Heart right ventricle (tissue), 16 donors: ENCODE data around the gene PRDM7. TPM values are rescaled to one million over a fixed set of nuclear protein-coding genes. Genes with fewer than 3 reads are reported as not detected.

Experiments
- ATAC-seq, 8 donors: fragments of 200-7000 bp; cut with Tn5 transposase; one replicate each; pipeline ENCODE4 v1.9.1; 2020; ENCODE audit warnings: mild to moderate bottlenecking in 8 of 8, moderate library complexity in 8 of 8, moderate number of reproducible peaks in 1 of 8
- DNase-seq, 2 donors: peaks; one replicate each; pipeline ENCODE4 v3.0.0-alpha.2; 2020
- H3K27ac ChIP-seq, 10 donors: fragments of 200-600 bp; sonication (generic) in 2 of 10; one replicate each; pipeline versions ENCODE4 v1.5.0 to v1.8.0; 2020 to 2022; ENCODE audit warnings: mild to moderate bottlenecking in 3 of 10
- H3K27me3 ChIP-seq, 7 donors: fragments of 200-600 bp; one replicate each; pipeline ENCODE4 v1.8.0; 2021 to 2022; ENCODE audit warnings: mild to moderate bottlenecking in 2 of 7
- H3K36me3 ChIP-seq, 9 donors: fragments of 200-600 bp; sonication (generic) in 1 of 9; one replicate each; pipeline versions ENCODE4 v1.5.0 to v1.8.0; 2020 to 2022; ENCODE audit warnings: mild to moderate bottlenecking in 2 of 9
- H3K4me1 ChIP-seq, 9 donors: fragments of 200-600 bp; sonication (generic) in 1 of 9; one replicate each; pipeline versions ENCODE4 v1.5.0 to v1.8.0; 2020 to 2022; ENCODE audit warnings: mild to moderate bottlenecking in 4 of 9
- H3K4me3 ChIP-seq, 10 donors: fragments of 200-600 bp; sonication (generic) in 2 of 10; one replicate each; pipeline versions ENCODE4 v1.5.0 to v1.8.0; 2020 to 2022; ENCODE audit warnings: mild to moderate bottlenecking in 7 of 10, moderate library complexity in 2 of 10
- H3K9me3 ChIP-seq, 11 donors: fragments of 200-600 bp in 10 of 11; sonication (generic) in 2 of 11; one replicate each; pipeline versions ENCODE4 v1.5.0 to v1.8.0; 2013 to 2022; ENCODE audit warnings: mild to moderate bottlenecking in 2 of 11, control low read depth in 1 of 11, moderate library complexity in 1 of 11
- WGBS, 2 donors: extraction: QIAGEN DNeasy Blood & Tissue Kit; methylation state at CpG; one replicate each; pipeline ENCODE4 v1.1.7; 2013; ENCODE audit warnings: inconsistent platforms in 1 of 2; 5-methylcytosine and 5-hydroxymethylcytosine counted together
- intact Hi-C, 10 donors: fragments of 100-400 bp; cut with DNase I; formaldehyde crosslinking; loops; one replicate each; pipeline versions ENCODE4 v1.11.1 to v1.14.2; 2022
- polyA plus RNA-seq, 2 donors: library from polyadenylated mRNA; stranded (reverse); fragments of 200-250 nt; gene quantifications; one replicate each; pipeline ENCODE4 v1.2.3, GENCODE V29; 2013
- total RNA-seq, 10 donors: library from RNA; stranded (reverse); fragmentation: NEBNext Ultra II Directional in 3 of 10; extraction: Animal tissue kit (Norgen Biotek cat#: 25700) in 3 of 10; gene quantifications; one replicate each; pipeline versions ENCODE4 v1.2.1 to v1.2.4, GENCODE V29; 2021 to 2023
- TF ChIP-seq, protein P1 (sequence below), 9 donors: fragments of 200-600 bp; sonication (generic) in 2 of 9; IDR thresholded peaks; one replicate each; pipeline versions ENCODE4 v1.5.0 to v1.8.0; 2021 to 2022; ENCODE audit warnings: antibody characterized with exemption in 9 of 9, mild to moderate bottlenecking in 5 of 9, moderate library complexity in 1 of 9
- donor health status: Arrhythmogenic right ventricular cardiomyopathy.
- donor health status: ischemic (EF 13 %, LVEDD 7.1; RV severe dilation, severe dysfunction).
- donor health status: healthy with polysubstance abuse.
- donor health status: DM: no; HTN: yes; CAD: no.
- donor health status: DM: no; HTN: no; CAD: no.
- donor health status: ischemic (EF 25% LVEDD 6.9; RV normal size, moderate dysfunction).
- donor health status: ischemic (EF 25% LVEDD 5.7; RV mildly dilated, moderate dysfunction).
- donor health status: healthy.
- donor health status: DM: yes; HTN: yes; CAD: no.
- donor health status: Ischemic cardiomyopathy.
- donor health status: ischemic (EF 35%, LVEDD 5.7; RV mildly dilated, moderate dysfunction).
- donor health status: nonischemic (EF 11% LVEDD 7.7; RV severe dilation, severe dysfunction).
- donor health status: DM: yes; HTN: yes; CAD: no.
- donor health status: PGD.
- donor health status: ischemic (EF 29% LVEDD 5.4; RV normal size, mild dysfunction).
- donor health status: nonischemic (EF 23%, LVEDD 6.1; RV moderate dilation, normal function).

The PRDM7 gene
- total and polyA plus RNA-seq, 12 donors: not detected

DNA sequence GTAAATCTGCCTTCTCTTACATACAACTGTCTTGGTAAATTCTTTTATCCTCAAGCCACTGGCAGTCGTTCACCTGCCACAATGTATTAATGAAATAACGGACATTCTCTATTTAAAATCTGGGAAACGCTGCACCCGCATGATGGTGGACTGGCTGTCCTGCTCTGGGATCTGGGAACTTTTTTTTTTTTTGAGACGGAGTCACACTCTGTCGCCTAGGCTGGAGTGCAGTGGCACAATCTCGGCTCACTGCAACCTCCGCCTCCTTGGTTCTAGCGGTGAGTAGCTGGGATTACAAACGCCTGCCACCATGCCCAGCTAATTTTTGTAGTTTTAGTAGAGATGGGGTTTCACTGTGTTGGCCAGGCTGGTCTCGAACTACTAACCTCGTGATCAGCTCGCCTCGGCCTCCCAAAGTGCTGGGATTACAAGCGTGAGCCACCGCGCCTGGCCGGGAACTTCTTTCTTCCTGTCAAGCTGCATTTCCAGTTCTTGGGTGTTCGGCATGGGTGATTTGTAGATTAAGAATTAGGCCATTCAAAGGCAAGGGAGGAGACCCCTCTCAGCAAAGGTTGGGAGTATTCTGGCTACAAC lies 28.3 kb downstream of the PRDM7 start:
- intact Hi-C loops: no loop called here
- TF ChIP-seq, protein P1, sequence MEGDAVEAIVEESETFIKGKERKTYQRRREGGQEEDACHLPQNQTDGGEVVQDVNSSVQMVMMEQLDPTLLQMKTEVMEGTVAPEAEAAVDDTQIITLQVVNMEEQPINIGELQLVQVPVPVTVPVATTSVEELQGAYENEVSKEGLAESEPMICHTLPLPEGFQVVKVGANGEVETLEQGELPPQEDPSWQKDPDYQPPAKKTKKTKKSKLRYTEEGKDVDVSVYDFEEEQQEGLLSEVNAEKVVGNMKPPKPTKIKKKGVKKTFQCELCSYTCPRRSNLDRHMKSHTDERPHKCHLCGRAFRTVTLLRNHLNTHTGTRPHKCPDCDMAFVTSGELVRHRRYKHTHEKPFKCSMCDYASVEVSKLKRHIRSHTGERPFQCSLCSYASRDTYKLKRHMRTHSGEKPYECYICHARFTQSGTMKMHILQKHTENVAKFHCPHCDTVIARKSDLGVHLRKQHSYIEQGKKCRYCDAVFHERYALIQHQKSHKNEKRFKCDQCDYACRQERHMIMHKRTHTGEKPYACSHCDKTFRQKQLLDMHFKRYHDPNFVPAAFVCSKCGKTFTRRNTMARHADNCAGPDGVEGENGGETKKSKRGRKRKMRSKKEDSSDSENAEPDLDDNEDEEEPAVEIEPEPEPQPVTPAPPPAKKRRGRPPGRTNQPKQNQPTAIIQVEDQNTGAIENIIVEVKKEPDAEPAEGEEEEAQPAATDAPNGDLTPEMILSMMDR (IDR thresholded peaks at IDR 0.05): no peak
- Histone ChIP-seq H3K4me1 (peaks cover 8 to 15% (median 12%) of the 10 kb centered on the region in 9 donors), H3K4me3 (no peak overlapping the region), H3K36me3 (peaks cover 0 to 7% (median 0%) of the 10 kb centered on the region in 9 donors), H3K27ac (no peak overlapping the region), H3K9me3 (peaks cover 0 to 8% (median 2%) of the 10 kb centered on the region in 11 donors), H3K27me3 (peaks cover 0 to 16% (median 10%) of the 10 kb centered on the region in 7 donors)
- DNase-seq (no peak), ATAC-seq (no peak)
- 89 to 91% methylated on average over 19 of the region's 19 CpGs for WGBS, 2 donors

DNA sequence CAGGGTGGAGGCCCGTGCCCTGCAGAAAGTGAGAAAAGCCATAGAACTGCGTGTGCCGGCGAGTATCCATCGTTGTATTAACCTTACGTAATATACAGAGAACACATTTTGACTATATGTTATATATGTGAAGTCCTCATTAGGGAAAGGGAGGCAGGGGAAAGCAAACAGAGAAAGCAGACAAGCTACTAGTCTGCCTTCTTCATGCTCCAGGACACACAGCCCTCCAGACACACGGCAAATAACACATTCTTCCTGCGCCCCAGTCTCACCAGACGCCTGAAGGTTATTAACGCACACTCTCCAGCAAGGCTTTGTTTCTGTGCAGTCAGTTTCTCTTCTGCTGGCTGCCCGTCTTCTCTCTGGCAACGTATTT lies 28.8 kb downstream of the PRDM7 start:
- no peak for DNase-seq
- ATAC-seq: no peak
- intact Hi-C loops: no loop called here
- Histone ChIP-seq H3K4me1 (peaks cover 8 to 15% (median 12%) of the 10 kb centered on the region in 9 donors), H3K27me3 (peaks cover 0 to 16% (median 10%) of the 10 kb centered on the region in 7 donors), H3K4me3 (no peak overlapping the region), H3K36me3 (peaks cover 0 to 12% (median 3%) of the 10 kb centered on the region in 9 donors), H3K9me3 (peaks cover 0 to 3% (median 0%) of the 10 kb centered on the region in 11 donors), H3K27ac (no peak overlapping the region)
- 67 to 74% methylated on average over 12 of the region's 12 CpGs for WGBS, 2 donors
- TF ChIP-seq, protein P1 (IDR thresholded peaks at IDR 0.05): no peak

DNA sequence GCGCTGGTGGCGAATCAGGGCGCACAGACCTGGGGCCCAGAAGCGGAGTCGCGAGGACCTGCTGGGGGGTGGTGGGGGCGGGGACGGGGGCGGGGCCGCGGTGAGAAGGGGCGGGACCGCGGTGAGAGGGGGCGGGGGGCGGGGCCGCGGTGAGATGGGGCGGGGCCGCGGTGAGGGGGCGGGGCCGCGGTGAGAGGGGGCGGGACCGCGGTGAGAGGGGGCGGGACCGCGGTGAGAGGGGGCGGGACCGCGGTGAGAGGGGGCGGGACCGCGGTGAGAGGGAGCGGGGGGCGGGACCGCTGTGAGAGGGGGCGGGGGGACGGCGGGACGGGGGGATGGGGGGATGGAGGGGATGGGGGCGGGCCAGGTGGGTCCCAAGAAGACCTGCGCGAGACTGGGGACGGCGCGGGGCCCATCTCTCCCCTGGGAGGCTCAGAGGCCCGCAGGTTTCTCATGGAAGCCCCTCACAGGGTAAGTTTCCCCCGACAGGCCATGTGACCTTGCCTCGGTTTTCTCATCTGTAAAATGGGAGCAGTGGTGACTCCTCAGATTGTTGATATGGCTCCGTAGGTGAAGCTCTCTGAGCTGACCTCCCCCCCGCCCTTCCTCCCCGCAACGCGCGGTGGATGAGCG lies 29.3 kb downstream of the PRDM7 start:
- no peak for DNase-seq
- TF ChIP-seq, protein P1 (IDR thresholded peaks at IDR 0.05): no peak

DNA sequence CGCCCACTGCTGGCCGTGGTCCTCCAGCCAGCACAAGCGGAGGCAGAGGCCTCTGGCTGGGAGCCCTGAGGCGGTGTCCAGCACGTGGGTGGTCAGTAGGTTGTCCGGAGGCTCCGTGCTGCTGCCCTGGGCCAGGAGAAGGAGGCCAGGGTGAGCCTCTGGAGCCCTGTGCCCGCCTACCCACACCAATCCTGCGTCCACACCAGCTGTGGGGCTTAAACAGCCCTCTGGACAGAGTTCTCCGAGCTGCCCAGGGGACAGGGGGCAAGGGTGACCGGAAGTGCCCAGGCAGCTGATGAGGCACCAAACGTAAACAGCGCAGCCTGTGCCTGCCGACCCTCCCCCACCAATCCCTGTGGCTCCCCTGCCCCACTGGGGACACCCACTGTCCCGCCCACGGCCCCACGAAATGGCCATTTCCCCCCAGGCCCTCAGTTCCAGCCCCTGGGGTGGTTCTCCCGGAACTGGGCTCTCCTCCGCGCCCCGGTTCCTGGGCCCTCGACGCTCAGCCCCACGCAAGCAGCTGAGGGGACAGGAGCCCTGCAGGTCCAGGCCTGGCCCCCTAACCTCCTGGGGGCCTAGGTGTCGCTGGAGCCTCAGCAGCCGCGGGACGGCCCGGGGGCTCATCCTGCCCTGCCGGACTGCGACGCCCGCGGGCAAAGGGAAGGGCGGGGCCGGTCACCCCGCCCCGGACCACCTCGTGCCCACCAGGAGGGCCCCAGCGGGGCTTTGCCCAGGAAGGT lies 30.0 kb downstream of the PRDM7 start:
- WGBS, 2 donors: 2 to 3% methylated on average over 40 of the region's 40 CpGs
- H3K27me3 ChIP-seq: peaks cover 0 to 16% (median 10%) of the 10 kb centered on the region in 7 donors
- TF ChIP-seq, protein P1 (IDR thresholded peaks at IDR 0.05): no peak
- DNase-seq (peak; percentile 41 to 58), ATAC-seq (peak in 7 of 8 donors; percentile 43 to 78 (median 66))
- peaks cover 8 to 15% (median 12%) of the 10 kb centered on the region in 9 donors for H3K4me1 ChIP-seq
- H3K4me3 ChIP-seq: peak overlapping the region; percentile 23 to 50 (median 42)
- peak overlapping the region in 1 of 10 donors; percentile 20 for H3K27ac ChIP-seq
- H3K9me3 ChIP-seq: no peaks in the 10 kb centered on the region
- peaks cover 0 to 24% (median 15%) of the 10 kb centered on the region in 9 donors for H3K36me3 ChIP-seq
- intact Hi-C loops: no loop called here

More for the DNA sequence above, 29.3 kb downstream of the PRDM7 start:
- WGBS, 2 donors: 19 to 24% methylated on average over 33 to 59 of the region's 59 CpGs
- H3K4me1 ChIP-seq: peaks cover 8 to 15% (median 12%) of the 10 kb centered on the region in 9 donors
- H3K36me3 ChIP-seq: peaks cover 0 to 17% (median 8%) of the 10 kb centered on the region in 9 donors
- H3K27ac ChIP-seq: no peak overlapping the region
- peak in 1 of 8 donors; percentile 7 for ATAC-seq
- H3K27me3 ChIP-seq: peaks cover 0 to 16% (median 10%) of the 10 kb centered on the region in 7 donors
- intact Hi-C loops: no loop called here
- H3K9me3 ChIP-seq: no peaks in the 10 kb centered on the region
- H3K4me3 ChIP-seq: peak overlapping the region in 9 of 10 donors; percentile 27 to 50 (median 45)
